Measurements from ENCODE around the gene PAFAH1B2. TPM values are rescaled to one million over a fixed set of nuclear protein-coding genes. Genes with fewer than 3 reads are reported as not detected.
"Not testable (repeated sequence)": the region's sequence is repeated elsewhere in the genome, so short reads cannot be mapped to it uniquely, and the experiment has no call there.

PAFAH1B2 gene
- total RNA-seq, 3 donors from 2014 or later = 76.8 to 92.2 (median 86.2) TPM

DNA sequence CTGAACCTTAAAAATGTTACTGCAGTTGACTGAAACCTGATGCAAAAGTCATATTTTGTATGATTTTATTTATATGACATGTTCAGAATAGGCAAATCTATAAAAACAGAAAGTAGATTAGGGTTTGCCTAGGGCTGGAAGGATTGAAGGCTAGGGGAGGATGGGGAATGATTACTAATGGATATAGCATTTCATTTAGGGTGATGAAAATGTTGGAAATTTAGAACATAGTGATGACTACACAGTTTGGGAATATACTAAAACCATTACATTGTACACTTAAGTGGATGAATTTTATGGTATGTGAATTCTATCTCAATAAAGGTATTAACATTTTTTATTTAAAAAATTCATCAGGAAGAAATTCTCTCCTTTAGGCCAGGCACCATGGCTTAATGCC, 22.9 kb upstream of the PAFAH1B2 start:
- H3K4me1 ChIP-seq = no peaks in the 10 kb centered on the region
- H3K27me3 ChIP-seq = no peaks in the 10 kb centered on the region
- DNase-seq (ENCODE audit: low spot score in 2 of 2) = no peak
- no peak overlapping the region for H3K4me3 ChIP-seq
- H3K27ac ChIP-seq = no peak overlapping the region
- TF ChIP-seq POLR2AphosphoS5 (IDR thresholded peaks at IDR 0.05) = no peak
- no peak for TF ChIP-seq POLR2A (IDR thresholded peaks at IDR 0.05)
- no peak for TF ChIP-seq CTCF (IDR thresholded peaks at IDR 0.05)
- H3K9me3 ChIP-seq = no peaks in the 10 kb centered on the region
- intact Hi-C loops (cut with DNase I; ENCODE audit: low total_unique reads) = no loop called here
- no peaks in the 10 kb centered on the region for H3K36me3 ChIP-seq

DNA sequence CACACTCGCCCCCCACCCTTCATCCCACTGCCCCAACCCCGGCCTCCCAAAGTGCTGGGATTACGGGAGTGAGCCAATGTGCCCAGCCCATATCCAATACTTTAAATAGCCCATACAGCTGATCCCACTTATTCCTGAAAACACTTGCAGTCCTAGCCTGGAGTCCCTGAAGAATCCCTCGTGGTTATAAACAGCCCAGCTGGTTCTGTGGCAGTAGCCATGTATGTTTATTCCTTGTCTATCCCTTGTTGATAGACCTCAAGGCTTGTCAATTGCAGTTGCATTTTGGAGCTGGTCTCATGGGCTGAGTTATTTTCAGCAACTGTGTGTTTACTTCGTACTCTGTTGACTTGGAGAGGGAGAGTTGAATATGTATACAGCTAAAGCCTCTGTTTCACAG, 21.5 kb upstream of the PAFAH1B2 start:
- Histone ChIP-seq H3K27me3 (no peaks in the 10 kb centered on the region), H3K4me3 (no peak overlapping the region), H3K4me1 (no peaks in the 10 kb centered on the region), H3K9me3 (no peaks in the 10 kb centered on the region), H3K27ac (no peak overlapping the region), H3K36me3 (no peaks in the 10 kb centered on the region)
- no peak for DNase-seq (ENCODE audit: low spot score in 2 of 2)
- intact Hi-C loops (cut with DNase I; ENCODE audit: low total_unique reads) = no loop called here
- TF ChIP-seq CTCF (IDR thresholded peaks at IDR 0.05) (no peak), POLR2A (IDR thresholded peaks at IDR 0.05) (no peak), POLR2AphosphoS5 (IDR thresholded peaks at IDR 0.05) (no peak)

- no peaks in the 10 kb centered on the region for H3K4me1 ChIP-seq
- H3K9me3 ChIP-seq = no peaks in the 10 kb centered on the region
- H3K36me3 ChIP-seq = no peaks in the 10 kb centered on the region
- H3K4me3 ChIP-seq = no peak overlapping the region
- no peak for TF ChIP-seq CTCF (IDR thresholded peaks at IDR 0.05)
- no peak for TF ChIP-seq POLR2AphosphoS5 (IDR thresholded peaks at IDR 0.05)
- no peak for TF ChIP-seq POLR2A (IDR thresholded peaks at IDR 0.05)
- no peak overlapping the region for H3K27ac ChIP-seq
- H3K27me3 ChIP-seq = no peaks in the 10 kb centered on the region
- intact Hi-C loops (cut with DNase I; ENCODE audit: low total_unique reads) = no loop called here
- no peak for DNase-seq (ENCODE audit: low spot score in 2 of 2)
Measured at GRCh38 chr11:117126223-117126965, 17.7 kb upstream of the PAFAH1B2 start.

DNA sequence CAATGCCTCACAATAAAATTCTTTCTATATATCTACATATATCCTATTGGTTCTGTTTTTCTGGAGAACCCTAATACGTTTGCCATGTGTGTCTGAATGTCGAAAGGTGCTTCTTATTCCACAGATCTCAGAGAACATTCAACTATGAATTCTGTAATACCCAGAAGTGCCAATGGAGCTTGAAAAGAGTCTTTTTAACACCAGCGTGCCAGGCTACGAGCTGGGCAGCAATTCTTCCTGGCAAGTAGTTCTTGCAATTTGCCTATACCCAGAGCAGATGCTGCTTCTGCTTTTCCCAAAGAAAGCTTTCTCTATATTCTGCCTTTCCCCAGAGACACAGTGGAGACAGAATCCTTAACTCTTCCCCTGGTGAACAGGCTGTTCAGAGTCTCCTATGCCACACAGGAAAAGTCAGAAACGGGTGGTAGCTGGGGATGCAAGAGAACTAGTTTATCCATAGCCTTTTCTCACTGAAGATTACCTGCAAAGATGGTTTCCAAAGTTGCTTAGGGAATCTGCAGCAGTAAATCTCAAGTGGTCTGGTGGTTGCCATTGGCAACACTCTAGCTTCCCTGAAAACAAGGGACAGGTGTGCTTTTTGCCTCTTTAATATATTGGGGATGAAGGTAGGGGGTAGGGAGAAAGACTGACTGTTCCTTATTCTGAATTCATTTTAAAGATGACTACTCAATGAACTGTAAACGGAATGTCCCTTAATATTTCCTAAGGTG, 16.8 kb upstream of the PAFAH1B2 start:
- Histone ChIP-seq H3K36me3 (no peaks in the 10 kb centered on the region), H3K27me3 (no peaks in the 10 kb centered on the region), H3K27ac (no peak overlapping the region), H3K9me3 (no peaks in the 10 kb centered on the region), H3K4me3 (no peak overlapping the region), H3K4me1 (no peaks in the 10 kb centered on the region)
- DNase-seq (ENCODE audit: low spot score in 2 of 2) = no peak
- intact Hi-C loops (cut with DNase I; ENCODE audit: low total_unique reads) = no loop called here
- TF ChIP-seq POLR2A (IDR thresholded peaks at IDR 0.05) (no peak), POLR2AphosphoS5 (IDR thresholded peaks at IDR 0.05) (no peak), CTCF (IDR thresholded peaks at IDR 0.05) (no peak)

DNA sequence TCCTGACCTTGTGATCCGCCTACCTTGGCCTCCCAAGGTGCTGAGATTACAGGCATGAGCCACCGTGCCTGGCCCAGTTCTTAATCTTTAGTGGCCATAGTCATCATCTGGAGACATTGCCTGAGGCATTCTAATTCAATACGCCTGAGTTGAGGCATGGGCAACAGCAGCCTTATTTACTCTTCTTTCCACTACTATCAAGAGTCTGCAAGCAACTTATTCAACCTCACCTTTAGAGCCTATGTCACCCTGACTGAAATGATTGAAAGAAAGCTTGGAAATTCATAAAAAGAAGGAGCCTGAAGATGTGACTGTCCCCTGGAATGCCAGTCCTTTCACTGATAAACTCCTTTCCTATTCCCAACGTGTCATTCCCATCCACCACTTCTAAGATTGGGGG, 15.8 kb upstream of the PAFAH1B2 start:
- Histone ChIP-seq H3K9me3 (no peaks in the 10 kb centered on the region), H3K36me3 (no peaks in the 10 kb centered on the region), H3K4me1 (no peaks in the 10 kb centered on the region), H3K27me3 (no peaks in the 10 kb centered on the region), H3K4me3 (no peak overlapping the region), H3K27ac (no peak overlapping the region)
- intact Hi-C loops (cut with DNase I; ENCODE audit: low total_unique reads) = no loop called here
- DNase-seq (ENCODE audit: low spot score in 2 of 2) = no peak
- no peak for TF ChIP-seq POLR2AphosphoS5 (IDR thresholded peaks at IDR 0.05)
- no peak for TF ChIP-seq POLR2A (IDR thresholded peaks at IDR 0.05)
- no peak for TF ChIP-seq CTCF (IDR thresholded peaks at IDR 0.05)

DNA sequence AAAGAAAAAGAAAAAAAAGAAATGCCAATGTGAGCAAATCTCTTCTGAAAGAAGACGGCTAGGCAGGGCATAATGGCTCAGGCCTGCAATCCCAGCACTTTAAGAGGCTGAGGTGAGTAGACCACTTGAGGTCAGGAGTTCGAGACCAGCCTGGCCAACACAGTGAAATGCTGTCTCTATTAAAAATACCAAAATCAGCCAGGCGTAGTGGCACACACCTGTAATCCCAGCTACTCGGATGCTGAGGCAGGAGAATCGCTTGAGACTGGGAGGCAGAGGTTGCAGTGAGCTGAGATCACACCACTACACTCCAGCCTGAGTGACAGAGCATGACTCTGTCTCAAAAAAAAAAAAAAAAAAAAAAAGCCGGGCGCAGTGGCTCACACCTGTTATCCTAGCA, 13.7 kb upstream of the PAFAH1B2 start:
- H3K36me3 ChIP-seq; intact Hi-C loops (cut with DNase I; ENCODE audit: low total_unique reads); H3K27me3 ChIP-seq; H3K27ac ChIP-seq; H3K9me3 ChIP-seq; H3K4me1 ChIP-seq; DNase-seq (ENCODE audit: low spot score in 2 of 2); H3K4me3 ChIP-seq: not testable (repeated sequence)

Data from breast epithelium (tissue), 4 donors.